Uterus (tissue), 2 donors: Measurements from ENCODE around the gene NADK2.
"Not testable (repeated sequence)": the region's sequence is repeated elsewhere in the genome, so short reads cannot be mapped to it uniquely, and the experiment has no call there.

Experiments
- POLR2A ChIP-seq, 2 donors: fragments of 450-650 bp; IDR thresholded peaks; one replicate each; pipeline ENCODE4 v1.6.1; 2016; ENCODE audit warnings: antibody characterized with exemption in 2 of 2, mild to moderate bottlenecking in 1 of 2, moderate library complexity in 1 of 2
- TF ChIP-seq, protein P1 (sequence below), 4 experiments: fragments of 200-600 bp in 2 of 4; fragments of 450-650 bp in 2 of 4; sonication (generic) in 2 of 4; IDR thresholded peaks; one replicate each; pipeline ENCODE4 v1.5.1; 2016 to 2019; ENCODE audit warnings: antibody characterized with exemption in 4 of 4, mild to moderate bottlenecking in 2 of 4, moderate library complexity in 1 of 4

DNA sequence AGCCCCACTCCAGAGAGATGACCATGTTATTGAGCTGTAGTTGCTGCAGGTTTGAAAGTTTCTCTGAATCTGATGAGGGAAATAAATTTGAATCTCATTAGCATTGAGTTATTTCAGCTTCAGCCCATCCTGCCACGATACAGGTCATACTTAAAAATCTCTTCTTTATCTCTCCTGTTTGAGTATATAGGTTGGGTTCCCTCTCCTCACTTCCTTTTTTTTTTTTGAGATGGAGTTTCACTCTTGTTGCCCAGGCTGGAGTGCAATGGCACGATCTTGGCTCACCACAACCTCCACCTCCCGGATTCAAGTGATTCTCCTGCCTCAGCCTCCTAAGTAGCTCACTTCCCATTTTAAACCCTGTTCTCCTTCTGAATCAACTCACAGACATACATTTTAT lies 42.0 kb upstream of the NADK2 start:
- TF ChIP-seq, protein P1, sequence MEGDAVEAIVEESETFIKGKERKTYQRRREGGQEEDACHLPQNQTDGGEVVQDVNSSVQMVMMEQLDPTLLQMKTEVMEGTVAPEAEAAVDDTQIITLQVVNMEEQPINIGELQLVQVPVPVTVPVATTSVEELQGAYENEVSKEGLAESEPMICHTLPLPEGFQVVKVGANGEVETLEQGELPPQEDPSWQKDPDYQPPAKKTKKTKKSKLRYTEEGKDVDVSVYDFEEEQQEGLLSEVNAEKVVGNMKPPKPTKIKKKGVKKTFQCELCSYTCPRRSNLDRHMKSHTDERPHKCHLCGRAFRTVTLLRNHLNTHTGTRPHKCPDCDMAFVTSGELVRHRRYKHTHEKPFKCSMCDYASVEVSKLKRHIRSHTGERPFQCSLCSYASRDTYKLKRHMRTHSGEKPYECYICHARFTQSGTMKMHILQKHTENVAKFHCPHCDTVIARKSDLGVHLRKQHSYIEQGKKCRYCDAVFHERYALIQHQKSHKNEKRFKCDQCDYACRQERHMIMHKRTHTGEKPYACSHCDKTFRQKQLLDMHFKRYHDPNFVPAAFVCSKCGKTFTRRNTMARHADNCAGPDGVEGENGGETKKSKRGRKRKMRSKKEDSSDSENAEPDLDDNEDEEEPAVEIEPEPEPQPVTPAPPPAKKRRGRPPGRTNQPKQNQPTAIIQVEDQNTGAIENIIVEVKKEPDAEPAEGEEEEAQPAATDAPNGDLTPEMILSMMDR (IDR thresholded peaks at IDR 0.05) = not testable (repeated sequence)
- TF ChIP-seq POLR2A (IDR thresholded peaks at IDR 0.05) = not testable (repeated sequence)
